ENCODE data around the gene MED23.
"Not testable (repeated sequence)": the region's sequence is repeated elsewhere in the genome, so short reads cannot be mapped to it uniquely, and the experiment has no call there.

The MED23 gene

GRCh38 chr6:131572686-131573415 lies 55.2 kb downstream of the MED23 start, which contains the start of gene ARG1:
TSS of gene ARG1 (plus strand) at chr6:131573226. CDS start at chr6:131573283, 57 bp downstream.
- ATAC-seq (no peak), DNase-seq (no peak)

- ATAC-seq (no peak), DNase-seq (no peak)
Measured at GRCh38 chr6:131568726-131569125, 59.3 kb downstream of the MED23 start.

GRCh38 chr6:131565056-131565455 lies 63.0 kb downstream of the MED23 start:
- DNase-seq (no peak), ATAC-seq (no peak)

GRCh38 chr6:131561925-131562707 lies 65.9 kb downstream of the MED23 start:
- ATAC-seq (no peak), DNase-seq (no peak)

GRCh38 chr6:131558922-131559321 lies 69.1 kb downstream of the MED23 start:
- ATAC-seq (no peak), DNase-seq (no peak)

GRCh38 chr6:131555992-131556391 lies 72.0 kb downstream of the MED23 start:
- ATAC-seq = no peak

GRCh38 chr6:131552572-131552971 lies 75.5 kb downstream of the MED23 start:
- DNase-seq (no peak), ATAC-seq (no peak)

More at GRCh38 chr6:131555992-131556391, 72.0 kb downstream of the MED23 start:
- DNase-seq = no peak

- no peak for DNase-seq
- ATAC-seq = no peak
Measured at GRCh38 chr6:131551902-131552301, 76.1 kb downstream of the MED23 start.

GRCh38 chr6:131549811-131550210 lies 78.2 kb downstream of the MED23 start:
- ATAC-seq (no peak), DNase-seq (no peak)

- no peak for DNase-seq
- ATAC-seq = no peak
Measured at GRCh38 chr6:131548441-131548840, 79.6 kb downstream of the MED23 start.

GRCh38 chr6:131547488-131547887 lies 80.6 kb downstream of the MED23 start:
- ATAC-seq (no peak), DNase-seq (no peak)

- DNase-seq = no peak
- no peak for ATAC-seq
Measured at GRCh38 chr6:131545317-131545716, 82.7 kb downstream of the MED23 start.

GRCh38 chr6:131538615-131539014 lies 89.4 kb downstream of the MED23 start:
- not testable (repeated sequence) for ATAC-seq, DNase-seq

GRCh38 chr6:131532580-131533039 lies 95.4 kb downstream of the MED23 start:
- peak; percentile 93 for ATAC-seq
- peak; percentile 65 for DNase-seq

- not testable (repeated sequence) for ATAC-seq, DNase-seq
Measured at GRCh38 chr6:131531681-131532080, 96.4 kb downstream of the MED23 start.

GRCh38 chr6:131530936-131531335 lies 97.1 kb downstream of the MED23 start:
- DNase-seq, ATAC-seq: not testable (repeated sequence)

GRCh38 chr6:131524695-131525336 lies 103.2 kb downstream of the MED23 start:
- DNase-seq (no peak), ATAC-seq (no peak)

- ATAC-seq = peak; percentile 51
Measured at GRCh38 chr6:131523988-131524673, 103.9 kb downstream of the MED23 start.

More at GRCh38 chr6:131523988-131524673, 103.9 kb downstream of the MED23 start:
- no peak for DNase-seq

Measured in stimulated activated naive CD8-positive, alpha-beta T cell treated with anti-CD3 and anti-CD28 coated beads, Interleukin-15, Interleukin-2, amounts not matched to agents 100 U/mL and 50 U/mL, for 24 hours (primary cell).